ENCODE measurements around the gene E2F4.

E2F4 gene

DNA sequence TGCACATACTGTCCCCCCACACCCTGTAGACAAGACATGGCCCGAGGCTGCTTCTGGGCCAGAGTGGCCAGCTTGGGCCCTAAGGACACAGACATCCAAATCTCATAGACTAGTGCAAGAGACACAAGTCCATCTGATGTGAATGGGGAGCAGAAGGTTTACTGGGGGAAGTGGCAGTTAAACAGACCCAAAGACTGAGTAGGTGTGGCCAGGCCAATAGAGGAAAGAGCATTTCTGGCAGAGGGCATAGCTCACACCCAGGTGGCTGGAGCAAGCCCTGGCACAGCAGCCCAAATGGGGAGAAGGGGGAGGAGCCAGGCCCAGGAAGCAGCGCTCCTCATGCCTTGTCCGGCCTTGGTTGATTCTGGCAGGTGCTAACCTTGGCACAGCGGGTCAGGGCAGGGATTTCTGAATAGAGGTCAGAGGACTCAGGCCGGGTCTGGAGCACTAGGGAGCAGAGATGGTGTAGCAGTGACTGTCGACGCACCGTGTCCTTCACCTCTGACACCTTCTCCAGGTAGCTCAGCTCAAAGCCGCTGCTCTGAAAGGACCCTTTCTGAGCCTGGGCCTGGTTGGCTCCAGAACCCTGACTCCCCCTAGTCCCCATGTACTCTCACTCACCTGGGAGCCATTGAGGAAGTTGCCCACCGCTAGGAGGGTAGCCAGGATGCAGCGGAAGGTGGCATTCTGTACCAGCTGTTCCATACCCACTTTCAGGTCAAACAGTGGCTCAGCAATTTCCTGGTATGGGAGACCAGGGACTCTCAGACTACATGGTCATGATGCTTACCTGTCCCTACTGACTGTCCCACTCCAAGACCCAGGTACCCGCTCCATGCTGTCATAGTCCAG lies 39.1 kb downstream of the E2F4 start:
- no peak overlapping the region for H3K4me2 ChIP-seq (ENCODE audit: low read length)
- H3K27me3 ChIP-seq (ENCODE audit: low read depth, low read length) = no peaks in the 10 kb centered on the region
- no peaks in the 10 kb centered on the region for H4K20me1 ChIP-seq (ENCODE audit: insufficient read depth, low read length)
- TF ChIP-seq, protein P1, sequence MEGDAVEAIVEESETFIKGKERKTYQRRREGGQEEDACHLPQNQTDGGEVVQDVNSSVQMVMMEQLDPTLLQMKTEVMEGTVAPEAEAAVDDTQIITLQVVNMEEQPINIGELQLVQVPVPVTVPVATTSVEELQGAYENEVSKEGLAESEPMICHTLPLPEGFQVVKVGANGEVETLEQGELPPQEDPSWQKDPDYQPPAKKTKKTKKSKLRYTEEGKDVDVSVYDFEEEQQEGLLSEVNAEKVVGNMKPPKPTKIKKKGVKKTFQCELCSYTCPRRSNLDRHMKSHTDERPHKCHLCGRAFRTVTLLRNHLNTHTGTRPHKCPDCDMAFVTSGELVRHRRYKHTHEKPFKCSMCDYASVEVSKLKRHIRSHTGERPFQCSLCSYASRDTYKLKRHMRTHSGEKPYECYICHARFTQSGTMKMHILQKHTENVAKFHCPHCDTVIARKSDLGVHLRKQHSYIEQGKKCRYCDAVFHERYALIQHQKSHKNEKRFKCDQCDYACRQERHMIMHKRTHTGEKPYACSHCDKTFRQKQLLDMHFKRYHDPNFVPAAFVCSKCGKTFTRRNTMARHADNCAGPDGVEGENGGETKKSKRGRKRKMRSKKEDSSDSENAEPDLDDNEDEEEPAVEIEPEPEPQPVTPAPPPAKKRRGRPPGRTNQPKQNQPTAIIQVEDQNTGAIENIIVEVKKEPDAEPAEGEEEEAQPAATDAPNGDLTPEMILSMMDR (IDR thresholded peaks at IDR 0.05; ENCODE audit: low read depth, low read length) = no peak
- no peak for TF ChIP-seq EZH2phosphoT487 (IDR thresholded peaks at IDR 0.05; ENCODE audit: low read depth)
- no peak overlapping the region for H2AFZ ChIP-seq (ENCODE audit: low read depth, low read length)
- H3K4me3 ChIP-seq (ENCODE audit: low read length) = no peak overlapping the region
- H3K36me3 ChIP-seq (replicated peaks; ENCODE audit: low read depth, low read length) = peaks cover 51% of the 10 kb centered on the region
- no peak overlapping the region for H3K27ac ChIP-seq (ENCODE audit: low read length)
- H3K4me1 ChIP-seq (ENCODE audit: low read length) = peaks cover 9% of the 10 kb centered on the region
- H3K79me2 ChIP-seq (ENCODE audit: low read length) = peaks cover 21% of the 10 kb centered on the region
- H3K9me3 ChIP-seq (ENCODE audit: insufficient read depth, low read length) = no peaks in the 10 kb centered on the region
- no peak overlapping the region for H3K9ac ChIP-seq (ENCODE audit: low read length)

DNA sequence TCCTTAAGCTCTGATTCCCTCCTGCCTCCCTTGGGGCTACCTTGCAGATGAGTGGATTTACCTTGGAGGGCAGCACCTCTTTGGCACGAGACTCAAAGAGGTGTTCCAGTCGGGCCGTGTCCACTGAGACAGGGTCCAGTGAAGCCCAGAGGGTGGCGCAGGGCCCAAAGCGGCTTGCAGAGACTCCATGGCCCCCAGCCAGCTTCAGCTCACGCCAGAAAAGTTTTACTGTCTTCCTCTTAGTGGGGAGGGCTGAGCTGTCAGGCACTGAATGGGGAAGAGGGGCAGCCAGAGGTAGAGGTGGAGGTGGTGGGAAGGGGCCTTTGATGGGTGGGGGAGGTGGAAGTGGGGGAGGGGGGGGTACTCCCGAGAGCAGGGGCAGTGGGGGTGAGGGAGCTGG lies 41.6 kb downstream of the E2F4 start:
- Histone ChIP-seq H3K36me3 (replicated peaks; ENCODE audit: low read depth, low read length) (peaks cover 61% of the 10 kb centered on the region), H3K9ac (ENCODE audit: low read length) (no peak overlapping the region), H3K4me1 (ENCODE audit: low read length) (no peaks in the 10 kb centered on the region), H3K27me3 (ENCODE audit: low read depth, low read length) (no peaks in the 10 kb centered on the region), H3K4me3 (ENCODE audit: low read length) (no peak overlapping the region), H3K27ac (ENCODE audit: low read length) (no peak overlapping the region), H2AFZ (ENCODE audit: low read depth, low read length) (no peak overlapping the region), H3K4me2 (ENCODE audit: low read length) (no peak overlapping the region), H3K79me2 (ENCODE audit: low read length) (peaks cover 4% of the 10 kb centered on the region), H3K9me3 (ENCODE audit: insufficient read depth, low read length) (no peaks in the 10 kb centered on the region), H4K20me1 (ENCODE audit: insufficient read depth, low read length) (no peaks in the 10 kb centered on the region)
- no peak for TF ChIP-seq EZH2phosphoT487 (IDR thresholded peaks at IDR 0.05; ENCODE audit: low read depth)

DNA sequence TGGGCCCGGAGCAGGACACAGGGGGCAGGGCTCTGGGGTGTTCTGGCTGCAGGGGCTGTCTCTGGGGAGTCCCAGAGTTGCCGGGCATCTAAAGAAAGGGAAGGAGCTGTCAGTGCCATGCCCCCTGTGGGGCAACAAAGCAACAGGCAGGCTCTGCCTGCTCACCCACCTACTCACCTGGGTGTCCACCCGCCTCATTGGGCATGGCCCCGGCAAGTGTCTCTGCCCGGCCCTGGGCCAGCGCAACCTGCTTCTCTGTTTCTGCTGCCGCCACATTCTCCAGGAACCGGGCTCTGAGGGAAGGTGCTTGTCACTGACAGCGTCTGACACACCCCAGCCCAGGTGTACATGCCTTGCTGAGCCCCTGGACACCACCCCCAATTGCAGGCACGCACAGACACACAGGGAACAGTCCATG lies 42.2 kb downstream of the E2F4 start:
- H3K9ac ChIP-seq (ENCODE audit: low read length) = no peak overlapping the region
- no peaks in the 10 kb centered on the region for H3K9me3 ChIP-seq (ENCODE audit: insufficient read depth, low read length)
- no peak overlapping the region for H3K4me3 ChIP-seq (ENCODE audit: low read length)
- no peaks in the 10 kb centered on the region for H3K27me3 ChIP-seq (ENCODE audit: low read depth, low read length)
- no peak overlapping the region for H3K27ac ChIP-seq (ENCODE audit: low read length)
- H3K4me1 ChIP-seq (ENCODE audit: low read length) = no peaks in the 10 kb centered on the region
- H3K4me2 ChIP-seq (ENCODE audit: low read length) = no peak overlapping the region
- no peaks in the 10 kb centered on the region for H3K79me2 ChIP-seq (ENCODE audit: low read length)
- peaks cover 56% of the 10 kb centered on the region for H3K36me3 ChIP-seq (replicated peaks; ENCODE audit: low read depth, low read length)
- no peaks in the 10 kb centered on the region for H4K20me1 ChIP-seq (ENCODE audit: insufficient read depth, low read length)
- H2AFZ ChIP-seq (ENCODE audit: low read depth, low read length) = no peak overlapping the region
- TF ChIP-seq, protein P1 (IDR thresholded peaks at IDR 0.05; ENCODE audit: low read depth, low read length) = no peak
- no peak for TF ChIP-seq EZH2phosphoT487 (IDR thresholded peaks at IDR 0.05; ENCODE audit: low read depth)

DNA sequence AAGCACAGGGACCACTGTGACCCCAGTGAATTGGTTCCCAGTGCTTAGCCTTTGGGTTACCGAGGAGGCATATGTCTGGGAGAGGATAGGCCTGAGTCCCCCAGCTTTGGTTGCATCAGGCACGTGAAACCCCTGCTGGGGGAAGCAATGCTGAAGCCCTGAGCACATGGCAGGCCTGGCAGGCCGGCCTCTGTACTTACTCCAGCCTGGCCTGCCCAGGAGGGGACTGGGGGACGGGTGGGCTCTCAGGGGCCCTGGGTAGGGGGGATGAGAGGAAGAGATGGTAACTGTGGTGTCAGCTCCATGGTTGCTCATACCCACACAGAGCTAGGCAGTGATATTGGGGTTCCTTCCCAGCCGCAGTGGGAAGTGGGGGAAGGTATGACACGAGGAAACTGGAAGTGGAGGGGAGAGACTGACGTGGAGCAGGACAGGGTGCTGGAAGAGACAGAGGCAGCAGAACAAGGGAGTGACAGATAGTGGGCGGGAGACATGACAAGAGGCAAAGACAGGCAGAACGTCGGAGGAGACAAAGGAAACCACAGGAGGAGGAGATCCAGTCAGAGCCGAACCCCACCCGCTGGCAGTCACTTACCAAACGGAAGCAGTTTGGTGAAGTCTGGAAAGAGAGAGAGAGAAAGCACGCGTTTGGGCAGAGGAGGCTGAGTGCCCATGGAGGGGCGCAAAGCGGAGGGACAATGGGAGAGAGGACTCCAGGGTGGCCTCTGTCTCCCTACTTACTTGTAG lies 44.0 kb downstream of the E2F4 start:
- Histone ChIP-seq H3K9ac (ENCODE audit: low read length) (no peak overlapping the region), H3K27me3 (ENCODE audit: low read depth, low read length) (no peaks in the 10 kb centered on the region), H3K36me3 (replicated peaks; ENCODE audit: low read depth, low read length) (peaks cover 45% of the 10 kb centered on the region), H3K4me3 (ENCODE audit: low read length) (no peak overlapping the region), H3K27ac (ENCODE audit: low read length) (no peak overlapping the region), H3K4me2 (ENCODE audit: low read length) (no peak overlapping the region), H2AFZ (ENCODE audit: low read depth, low read length) (no peak overlapping the region), H4K20me1 (ENCODE audit: insufficient read depth, low read length) (no peaks in the 10 kb centered on the region), H3K79me2 (ENCODE audit: low read length) (no peaks in the 10 kb centered on the region), H3K4me1 (ENCODE audit: low read length) (no peaks in the 10 kb centered on the region), H3K9me3 (ENCODE audit: insufficient read depth, low read length) (no peaks in the 10 kb centered on the region)
- TF ChIP-seq, protein P1 (IDR thresholded peaks at IDR 0.05; ENCODE audit: low read depth, low read length) = no peak
- TF ChIP-seq EZH2phosphoT487 (IDR thresholded peaks at IDR 0.05; ENCODE audit: low read depth) = no peak
